ENCODE data around the gene MPC2. TPM values are rescaled to one million over a fixed set of nuclear protein-coding genes. Genes with fewer than 3 reads are reported as not detected.

Gene MPC2
- total RNA-seq, 1 donor from 2014 or later, result 28.6 TPM

DNA sequence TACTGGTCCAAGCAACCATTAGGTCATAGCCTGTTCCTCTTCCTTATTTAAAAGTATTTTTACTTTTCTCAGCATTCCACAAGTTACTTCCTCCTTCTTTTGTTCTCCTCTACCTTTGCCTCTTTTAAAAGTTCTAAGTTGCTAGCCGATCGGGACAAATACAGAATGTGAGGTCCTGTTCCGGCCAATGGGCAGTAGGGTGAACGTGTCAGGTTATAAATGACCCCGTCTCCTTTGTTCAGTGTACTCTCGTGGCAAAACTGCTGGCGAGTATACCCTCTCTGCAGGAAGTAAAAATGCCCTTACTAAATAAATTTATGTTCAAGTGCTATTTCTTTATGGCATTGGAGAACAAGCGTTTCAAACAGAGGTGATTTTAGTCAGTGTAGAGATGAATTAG lies 25.5 kb downstream of the MPC2 start:
- no peaks in the 10 kb centered on the region for H3K4me1 Mint-ChIP-seq
- H3K4me3 Mint-ChIP-seq, result no peak overlapping the region
- H3K9me3 Mint-ChIP-seq, result peaks cover 11% of the 10 kb centered on the region
- TF ChIP-seq, protein P1, sequence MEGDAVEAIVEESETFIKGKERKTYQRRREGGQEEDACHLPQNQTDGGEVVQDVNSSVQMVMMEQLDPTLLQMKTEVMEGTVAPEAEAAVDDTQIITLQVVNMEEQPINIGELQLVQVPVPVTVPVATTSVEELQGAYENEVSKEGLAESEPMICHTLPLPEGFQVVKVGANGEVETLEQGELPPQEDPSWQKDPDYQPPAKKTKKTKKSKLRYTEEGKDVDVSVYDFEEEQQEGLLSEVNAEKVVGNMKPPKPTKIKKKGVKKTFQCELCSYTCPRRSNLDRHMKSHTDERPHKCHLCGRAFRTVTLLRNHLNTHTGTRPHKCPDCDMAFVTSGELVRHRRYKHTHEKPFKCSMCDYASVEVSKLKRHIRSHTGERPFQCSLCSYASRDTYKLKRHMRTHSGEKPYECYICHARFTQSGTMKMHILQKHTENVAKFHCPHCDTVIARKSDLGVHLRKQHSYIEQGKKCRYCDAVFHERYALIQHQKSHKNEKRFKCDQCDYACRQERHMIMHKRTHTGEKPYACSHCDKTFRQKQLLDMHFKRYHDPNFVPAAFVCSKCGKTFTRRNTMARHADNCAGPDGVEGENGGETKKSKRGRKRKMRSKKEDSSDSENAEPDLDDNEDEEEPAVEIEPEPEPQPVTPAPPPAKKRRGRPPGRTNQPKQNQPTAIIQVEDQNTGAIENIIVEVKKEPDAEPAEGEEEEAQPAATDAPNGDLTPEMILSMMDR (IDR thresholded peaks at IDR 0.05), result no peak
- ATAC-seq (ENCODE audit: low read depth) (no peak), DNase-seq (no peak)
- peaks cover 6% of the 10 kb centered on the region for H3K27me3 Mint-ChIP-seq
- H3K27ac Mint-ChIP-seq, result no peak overlapping the region
- ChIA-PET POLR2A (no interaction called here), CTCF (no interaction called here)
- H3K36me3 Mint-ChIP-seq (ENCODE audit: low read depth), result peaks cover 12% of the 10 kb centered on the region
- intact Hi-C loops (cut with micrococcal nuclease), result no loop called here

DNA sequence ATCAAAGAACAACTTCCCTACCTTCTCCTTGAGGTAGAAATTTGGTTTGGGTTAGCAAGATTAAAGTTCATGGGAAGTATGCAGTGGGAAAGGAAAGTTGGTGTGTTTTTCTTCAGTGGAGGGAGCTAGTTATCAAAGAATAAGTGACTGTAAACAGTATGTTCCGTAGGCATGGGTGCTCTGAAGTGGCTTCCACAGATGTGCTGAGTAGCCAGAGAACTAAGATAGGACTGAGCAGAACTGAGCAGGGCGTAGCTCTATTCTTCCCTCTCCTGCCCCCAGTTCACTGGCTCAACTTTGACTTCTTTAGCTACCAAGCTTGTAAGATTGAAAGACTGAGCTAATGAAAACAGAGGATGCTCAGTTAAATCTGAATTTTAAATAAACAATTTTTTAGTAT lies 26.3 kb downstream of the MPC2 start:
- ChIA-PET POLR2A (no interaction called here), CTCF (no interaction called here)
- Mint-ChIP-seq H3K27me3 (peaks cover 6% of the 10 kb centered on the region), H3K27ac (no peak overlapping the region), H3K4me1 (no peaks in the 10 kb centered on the region), H3K9me3 (peaks cover 11% of the 10 kb centered on the region), H3K4me3 (no peak overlapping the region), H3K36me3 (ENCODE audit: low read depth) (peaks cover 3% of the 10 kb centered on the region)
- ATAC-seq (ENCODE audit: low read depth), result no peak
- intact Hi-C loops (cut with micrococcal nuclease), result no loop called here
- TF ChIP-seq, protein P1 (IDR thresholded peaks at IDR 0.05), result no peak
- no peak for DNase-seq

DNA sequence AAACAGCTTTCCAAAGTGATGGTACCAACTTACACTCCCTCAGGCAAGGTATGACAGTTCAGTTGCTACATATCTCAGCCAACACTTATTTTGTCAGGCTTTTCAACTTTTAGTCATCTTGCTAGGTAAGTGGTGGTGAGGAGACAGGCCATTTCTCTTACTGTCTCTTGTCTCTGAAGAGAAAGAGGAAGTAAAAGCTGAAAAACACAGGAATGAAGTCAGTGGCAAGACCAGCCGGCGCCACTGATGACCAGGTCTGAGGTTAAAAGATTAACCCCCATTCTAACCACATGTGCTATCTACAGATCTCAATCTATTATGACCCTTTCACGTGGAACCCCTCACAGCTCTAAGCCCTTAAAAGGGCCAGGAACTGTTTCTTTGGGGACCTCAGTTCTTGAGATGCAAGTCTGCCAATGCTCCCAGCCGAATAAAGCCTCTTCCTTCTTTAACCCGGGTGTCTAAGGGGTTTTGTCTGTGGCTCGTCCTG lies 27.1 kb downstream of the MPC2 start:
- ChIA-PET CTCF (no interaction called here), POLR2A (no interaction called here)
- no peaks in the 10 kb centered on the region for H3K4me1 Mint-ChIP-seq
- no peaks in the 10 kb centered on the region for H3K36me3 Mint-ChIP-seq (ENCODE audit: low read depth)
- intact Hi-C loops (cut with micrococcal nuclease), result no loop called here
- ATAC-seq (ENCODE audit: low read depth), result no peak
- peaks cover 11% of the 10 kb centered on the region for H3K9me3 Mint-ChIP-seq
- H3K27me3 Mint-ChIP-seq, result peaks cover 6% of the 10 kb centered on the region
- DNase-seq, result no peak
- no peak overlapping the region for H3K27ac Mint-ChIP-seq
- TF ChIP-seq, protein P1 (IDR thresholded peaks at IDR 0.05), result no peak
- H3K4me3 Mint-ChIP-seq, result no peak overlapping the region

DNA sequence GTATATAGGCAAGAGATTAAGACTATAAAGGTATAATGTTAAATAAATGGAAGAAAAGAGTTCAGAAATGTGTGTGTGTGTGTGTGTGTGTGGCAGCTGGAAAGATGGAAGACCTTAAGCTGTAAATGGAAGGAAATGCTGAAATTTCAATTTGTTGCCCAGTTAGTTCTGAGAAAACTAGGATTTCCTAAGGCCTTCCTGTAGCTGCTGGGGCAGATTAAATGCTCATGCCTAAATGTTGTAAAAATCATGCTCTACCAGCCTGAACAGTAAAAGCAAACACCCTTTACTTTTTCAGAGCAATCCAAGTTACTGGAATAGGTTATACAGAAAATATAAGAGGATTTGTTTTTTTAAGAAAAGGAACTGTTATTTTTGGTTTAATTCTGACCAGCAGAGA lies 31.2 kb downstream of the MPC2 start:
- Mint-ChIP-seq H3K27ac (no peak overlapping the region), H3K4me1 (no peaks in the 10 kb centered on the region), H3K4me3 (no peak overlapping the region), H3K36me3 (ENCODE audit: low read depth) (no peaks in the 10 kb centered on the region), H3K27me3 (peaks cover 6% of the 10 kb centered on the region), H3K9me3 (peaks cover 11% of the 10 kb centered on the region)
- POLR2A ChIA-PET, result no interaction called here
- DNase-seq, result no peak
- CTCF ChIA-PET, result no interaction called here
- ATAC-seq (ENCODE audit: low read depth), result no peak
- TF ChIP-seq, protein P1 (IDR thresholded peaks at IDR 0.05), result no peak
- intact Hi-C loops (cut with micrococcal nuclease), result no loop called here

DNA sequence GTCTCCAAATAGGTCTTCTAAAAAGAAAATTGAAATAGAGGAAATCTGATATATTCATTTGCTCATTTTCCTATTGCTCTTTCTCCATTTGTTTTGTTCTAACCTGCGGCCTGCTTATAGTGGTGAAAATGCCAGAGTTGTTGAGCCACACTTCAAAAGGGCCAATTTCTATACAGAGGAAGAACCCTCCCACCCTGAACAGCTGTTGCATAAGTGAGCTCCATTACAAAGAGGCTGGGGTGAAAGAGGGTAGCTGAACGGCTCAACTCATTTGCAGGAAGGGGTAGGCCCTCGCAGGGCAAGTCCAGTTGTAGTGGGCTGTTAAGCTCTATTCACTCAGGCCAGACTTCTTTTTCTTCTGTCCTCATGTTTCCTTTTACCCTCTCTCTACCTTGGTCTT lies 31.7 kb downstream of the MPC2 start:
- TF ChIP-seq, protein P1 (IDR thresholded peaks at IDR 0.05), result no peak
- H3K27me3 Mint-ChIP-seq, result peaks cover 4% of the 10 kb centered on the region
- peaks cover 8% of the 10 kb centered on the region for H3K9me3 Mint-ChIP-seq
- H3K4me1 Mint-ChIP-seq, result no peaks in the 10 kb centered on the region
- DNase-seq (no peak), ATAC-seq (ENCODE audit: low read depth) (no peak)
- H3K27ac Mint-ChIP-seq, result no peak overlapping the region
- CTCF ChIA-PET, result no interaction called here
- H3K36me3 Mint-ChIP-seq (ENCODE audit: low read depth), result no peaks in the 10 kb centered on the region
- H3K4me3 Mint-ChIP-seq, result no peak overlapping the region
- POLR2A ChIA-PET, result no interaction called here
- intact Hi-C loops (cut with micrococcal nuclease), result no loop called here

All from activated B cell treated with CpG ODN at 0.5 μM for 24 hours (primary cell).